Liver (tissue), 3 donors: ENCODE data around the gene CHID1.

Experiments
- CTCF ChIP-seq: fragments of 150-350 bp; IDR thresholded peaks from 2 replicates; pipeline ENCODE4 v1.5.1; 2017; ENCODE audit warnings: improper control_type of control experiment, low read depth, low read length; ENCODE audit not compliant: missing input control
- EGR1 ChIP-seq, 2 donors: IDR thresholded peaks; 2 replicates each; pipeline ENCODE4 v1.6.1; 2016 to 2018; ENCODE audit warnings: antibody characterized with exemption in 2 of 2, low read depth in 2 of 2
- GABPA ChIP-seq, 2 donors: IDR thresholded peaks in 1 of 2; conservative IDR thresholded peaks in 1 of 2; 2 replicates each; pipeline ENCODE4 v1.6.1; 2016; ENCODE audit warnings: antibody characterized with exemption in 2 of 2, mild to moderate bottlenecking in 1 of 2, moderate library complexity in 1 of 2
- MAX ChIP-seq: IDR thresholded peaks from 2 replicates; pipeline ENCODE4 v1.6.1; 2016; ENCODE audit warnings: antibody characterized with exemption
- RAD21 ChIP-seq, 2 donors: IDR thresholded peaks; 2 replicates each; pipeline ENCODE4 v1.6.1; 2016; ENCODE audit warnings: antibody characterized with exemption in 2 of 2, mild to moderate bottlenecking in 2 of 2
- SP1 ChIP-seq: IDR thresholded peaks from 2 replicates; pipeline ENCODE4 v1.6.1; 2018; ENCODE audit warnings: antibody characterized with exemption, mild to moderate bottlenecking
- TAF1 ChIP-seq: conservative IDR thresholded peaks from 2 replicates; pipeline ENCODE4 v1.6.1; 2016; ENCODE audit warnings: antibody characterized with exemption, mild to moderate bottlenecking
- TF ChIP-seq, protein P1 (sequence below): IDR thresholded peaks from 2 replicates; pipeline ENCODE4 v1.6.1; 2016; ENCODE audit warnings: antibody characterized with exemption
- TF ChIP-seq, protein P2 (sequence below): IDR thresholded peaks from 2 replicates; pipeline ENCODE4 v1.6.1; 2016; ENCODE audit warnings: antibody characterized with exemption, mild to moderate bottlenecking
- donor health status: healthy.
- donor health status: healthy.

DNA sequence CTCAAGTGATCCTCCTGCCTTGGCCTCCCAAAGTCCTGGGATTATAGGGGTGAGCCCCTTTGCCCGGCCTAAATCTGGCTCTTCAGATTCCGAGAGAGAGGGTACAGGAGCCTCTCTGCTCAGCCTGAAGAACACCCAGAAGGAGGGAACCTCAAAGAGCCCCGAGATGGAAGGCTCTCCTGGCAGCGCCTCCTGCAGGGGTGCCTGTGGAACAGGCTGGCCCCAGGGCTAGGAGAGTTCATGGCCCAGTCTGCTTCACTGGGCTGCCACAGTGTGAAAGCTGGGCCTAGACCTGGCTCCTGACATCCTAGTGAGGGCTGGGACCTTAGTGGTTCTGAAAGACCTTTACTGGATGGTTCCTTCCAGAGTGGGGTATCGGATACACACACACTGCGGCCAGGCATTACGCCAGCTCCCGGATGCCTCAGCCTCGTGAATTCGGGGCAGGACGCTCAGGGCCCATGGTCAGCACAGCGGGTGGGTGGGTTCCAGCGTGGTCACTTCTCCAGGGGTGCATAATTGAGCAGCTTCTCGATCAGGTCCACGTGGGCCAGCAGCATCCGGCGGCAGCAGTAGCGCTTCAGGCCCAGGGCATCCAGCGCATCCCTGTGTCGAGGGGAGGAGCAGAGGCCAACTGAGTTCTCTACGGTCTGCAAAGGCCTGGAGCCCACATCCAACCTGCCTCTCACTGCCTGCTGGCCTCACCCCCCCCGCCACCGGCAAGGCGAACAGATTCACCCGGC lies 70.6 kb downstream of the CHID1 start:
- no peak for TF ChIP-seq CTCF
- TF ChIP-seq, protein P1, sequence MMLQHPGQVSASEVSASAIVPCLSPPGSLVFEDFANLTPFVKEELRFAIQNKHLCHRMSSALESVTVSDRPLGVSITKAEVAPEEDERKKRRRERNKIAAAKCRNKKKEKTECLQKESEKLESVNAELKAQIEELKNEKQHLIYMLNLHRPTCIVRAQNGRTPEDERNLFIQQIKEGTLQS, result no peak
- no peak for TF ChIP-seq GABPA (IDR thresholded peaks at IDR 0.05 in 1 of 2, conservative IDR thresholded peaks at IDR 0.05 in 1 of 2)
- TF ChIP-seq EGR1 (IDR thresholded peaks at IDR 0.05; ENCODE audit: low read depth in 2 of 2), result no peak
- TF ChIP-seq TAF1, result no peak
- TF ChIP-seq SP1, result no peak
- TF ChIP-seq MAX, result no peak
- TF ChIP-seq RAD21 (IDR thresholded peaks at IDR 0.05), result peak in 1 of 2 donors; percentile 7
- TF ChIP-seq, protein P2, sequence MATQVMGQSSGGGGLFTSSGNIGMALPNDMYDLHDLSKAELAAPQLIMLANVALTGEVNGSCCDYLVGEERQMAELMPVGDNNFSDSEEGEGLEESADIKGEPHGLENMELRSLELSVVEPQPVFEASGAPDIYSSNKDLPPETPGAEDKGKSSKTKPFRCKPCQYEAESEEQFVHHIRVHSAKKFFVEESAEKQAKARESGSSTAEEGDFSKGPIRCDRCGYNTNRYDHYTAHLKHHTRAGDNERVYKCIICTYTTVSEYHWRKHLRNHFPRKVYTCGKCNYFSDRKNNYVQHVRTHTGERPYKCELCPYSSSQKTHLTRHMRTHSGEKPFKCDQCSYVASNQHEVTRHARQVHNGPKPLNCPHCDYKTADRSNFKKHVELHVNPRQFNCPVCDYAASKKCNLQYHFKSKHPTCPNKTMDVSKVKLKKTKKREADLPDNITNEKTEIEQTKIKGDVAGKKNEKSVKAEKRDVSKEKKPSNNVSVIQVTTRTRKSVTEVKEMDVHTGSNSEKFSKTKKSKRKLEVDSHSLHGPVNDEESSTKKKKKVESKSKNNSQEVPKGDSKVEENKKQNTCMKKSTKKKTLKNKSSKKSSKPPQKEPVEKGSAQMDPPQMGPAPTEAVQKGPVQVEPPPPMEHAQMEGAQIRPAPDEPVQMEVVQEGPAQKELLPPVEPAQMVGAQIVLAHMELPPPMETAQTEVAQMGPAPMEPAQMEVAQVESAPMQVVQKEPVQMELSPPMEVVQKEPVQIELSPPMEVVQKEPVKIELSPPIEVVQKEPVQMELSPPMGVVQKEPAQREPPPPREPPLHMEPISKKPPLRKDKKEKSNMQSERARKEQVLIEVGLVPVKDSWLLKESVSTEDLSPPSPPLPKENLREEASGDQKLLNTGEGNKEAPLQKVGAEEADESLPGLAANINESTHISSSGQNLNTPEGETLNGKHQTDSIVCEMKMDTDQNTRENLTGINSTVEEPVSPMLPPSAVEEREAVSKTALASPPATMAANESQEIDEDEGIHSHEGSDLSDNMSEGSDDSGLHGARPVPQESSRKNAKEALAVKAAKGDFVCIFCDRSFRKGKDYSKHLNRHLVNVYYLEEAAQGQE, result no peak
